NB4 (cell line): ENCODE data around the gene EDC4.

Source experiments
- CTCF ChIP-seq: IDR thresholded peaks from one replicate; pipeline ENCODE4 v1.5.1; 2012; ENCODE audit warnings: low read depth, low read length
- POLR2A ChIP-seq: IDR thresholded peaks from 2 replicates; pipeline ENCODE4 v1.6.1; 2011; ENCODE audit warnings: mild to moderate bottlenecking; ENCODE audit not compliant: insufficient read length; ENCODE audit errors: extremely low read depth

- TF ChIP-seq POLR2A (no peak), CTCF (no peak)
Observed at GRCh38 chr16:67922221-67922620, 49.4 kb downstream of the EDC4 start.
